GM21528 (cell line): ENCODE results near the gene TM4SF5.

Experiments used
- ATAC-seq: cut with Tn5 transposase; IDR thresholded peaks from one replicate; pipeline ENCODE4 v1.9.1; 2021; ENCODE audit warnings: mild to moderate bottlenecking, moderate library complexity; ENCODE audit not compliant: unreplicated experiment, low FRiP score

The TM4SF5 gene

GRCh38 chr17:4823373-4824089 is 51.8 kb downstream of the TM4SF5 start:
- ATAC-seq = no peak

GRCh38 chr17:4827399-4827798 is 55.7 kb downstream of the TM4SF5 start:
- ATAC-seq = no peak

DNA sequence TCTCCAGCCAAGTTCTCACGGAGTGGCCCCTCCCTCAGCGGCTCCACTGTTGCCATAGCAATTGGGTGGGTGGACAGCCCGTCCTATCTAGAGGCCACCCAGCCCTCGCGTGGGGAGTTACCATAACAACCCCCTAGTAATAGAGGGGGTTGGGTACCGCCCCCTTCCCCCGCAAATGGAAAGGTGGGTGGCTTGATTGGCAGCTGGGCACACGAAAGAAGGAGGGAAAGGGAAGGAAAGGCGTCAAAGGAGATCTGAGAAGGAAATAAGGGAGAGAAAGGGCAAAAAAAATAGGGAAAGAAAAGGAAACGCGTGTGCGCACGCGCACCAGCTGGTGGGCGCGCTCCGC is 61.1 kb downstream of the TM4SF5 start:
- ATAC-seq = peak; percentile 27
